ENCODE data around the gene SPOCK3. TPM values are rescaled to one million over a fixed set of nuclear protein-coding genes. Genes with fewer than 3 reads are reported as not detected.

Gene SPOCK3
- total RNA-seq, 1 experiment from 2014 or later = 1.4 TPM

DNA sequence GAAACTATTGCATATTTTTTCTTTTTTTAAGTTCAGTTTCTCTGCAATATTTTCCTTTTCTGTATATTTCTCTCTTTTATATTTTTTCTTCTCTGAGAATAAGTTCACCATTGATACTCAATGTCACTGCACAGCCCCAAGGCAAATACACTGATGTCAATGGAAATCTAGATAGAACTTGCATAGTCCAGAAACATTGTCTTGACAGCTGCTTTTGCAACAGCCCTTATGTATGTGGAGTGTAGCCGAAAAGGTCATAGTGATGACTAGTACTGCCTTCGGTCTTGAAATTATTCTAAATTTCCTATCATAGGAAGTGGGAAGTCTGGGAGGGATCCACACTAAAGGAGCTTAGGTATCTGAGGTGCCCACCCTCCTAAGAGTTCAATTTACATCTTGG lies 150.0 kb downstream of the SPOCK3 start:
- in situ Hi-C loops (cut with HindIII; ENCODE audit: low pct_unique_long_range_greater_than_20kb, low sequenced_read_pairs) (no loop called here), intact Hi-C loops (cut with micrococcal nuclease; ENCODE audit: unreplicated experiment) (no loop called here)
- CTCF ChIA-PET = no interaction called here
- no peak for ATAC-seq
- Histone ChIP-seq H3K36me3 (ENCODE audit: control insufficient read depth, insufficient read depth, low read length) (no peaks in the 10 kb centered on the region), H3K27me3 (ENCODE audit: control insufficient read depth, insufficient read depth, low read length) (no peaks in the 10 kb centered on the region), H3K27ac (ENCODE audit: low read length) (no peak overlapping the region), H3K4me1 (ENCODE audit: control insufficient read depth, insufficient read depth, low read length) (no peaks in the 10 kb centered on the region), H3K9me3 (ENCODE audit: control insufficient read depth, insufficient read depth, low read depth, low read length) (no peaks in the 10 kb centered on the region), H3K4me3 (ENCODE audit: low read depth in 2 of 2, low read length in 2 of 2) (no peak overlapping the region)
- no TSS peak for BruUV-seq (replicated peaks)
- POLR2A ChIA-PET = no interaction called here
- TF ChIP-seq, protein P1, sequence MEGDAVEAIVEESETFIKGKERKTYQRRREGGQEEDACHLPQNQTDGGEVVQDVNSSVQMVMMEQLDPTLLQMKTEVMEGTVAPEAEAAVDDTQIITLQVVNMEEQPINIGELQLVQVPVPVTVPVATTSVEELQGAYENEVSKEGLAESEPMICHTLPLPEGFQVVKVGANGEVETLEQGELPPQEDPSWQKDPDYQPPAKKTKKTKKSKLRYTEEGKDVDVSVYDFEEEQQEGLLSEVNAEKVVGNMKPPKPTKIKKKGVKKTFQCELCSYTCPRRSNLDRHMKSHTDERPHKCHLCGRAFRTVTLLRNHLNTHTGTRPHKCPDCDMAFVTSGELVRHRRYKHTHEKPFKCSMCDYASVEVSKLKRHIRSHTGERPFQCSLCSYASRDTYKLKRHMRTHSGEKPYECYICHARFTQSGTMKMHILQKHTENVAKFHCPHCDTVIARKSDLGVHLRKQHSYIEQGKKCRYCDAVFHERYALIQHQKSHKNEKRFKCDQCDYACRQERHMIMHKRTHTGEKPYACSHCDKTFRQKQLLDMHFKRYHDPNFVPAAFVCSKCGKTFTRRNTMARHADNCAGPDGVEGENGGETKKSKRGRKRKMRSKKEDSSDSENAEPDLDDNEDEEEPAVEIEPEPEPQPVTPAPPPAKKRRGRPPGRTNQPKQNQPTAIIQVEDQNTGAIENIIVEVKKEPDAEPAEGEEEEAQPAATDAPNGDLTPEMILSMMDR (IDR thresholded peaks at IDR 0.05) = no peak
- TF ChIP-seq SIN3A (IDR thresholded peaks at IDR 0.05; ENCODE audit: borderline replicate concordance, insufficient read depth, low read depth, low read length) (no peak), TCF7L2 (IDR thresholded peaks at IDR 0.05; ENCODE audit: low read depth, low read length) (no peak), POLR2AphosphoS5 (IDR thresholded peaks at IDR 0.05; ENCODE audit: low read depth, low read length) (no peak)
- TF ChIP-seq, protein P2, sequence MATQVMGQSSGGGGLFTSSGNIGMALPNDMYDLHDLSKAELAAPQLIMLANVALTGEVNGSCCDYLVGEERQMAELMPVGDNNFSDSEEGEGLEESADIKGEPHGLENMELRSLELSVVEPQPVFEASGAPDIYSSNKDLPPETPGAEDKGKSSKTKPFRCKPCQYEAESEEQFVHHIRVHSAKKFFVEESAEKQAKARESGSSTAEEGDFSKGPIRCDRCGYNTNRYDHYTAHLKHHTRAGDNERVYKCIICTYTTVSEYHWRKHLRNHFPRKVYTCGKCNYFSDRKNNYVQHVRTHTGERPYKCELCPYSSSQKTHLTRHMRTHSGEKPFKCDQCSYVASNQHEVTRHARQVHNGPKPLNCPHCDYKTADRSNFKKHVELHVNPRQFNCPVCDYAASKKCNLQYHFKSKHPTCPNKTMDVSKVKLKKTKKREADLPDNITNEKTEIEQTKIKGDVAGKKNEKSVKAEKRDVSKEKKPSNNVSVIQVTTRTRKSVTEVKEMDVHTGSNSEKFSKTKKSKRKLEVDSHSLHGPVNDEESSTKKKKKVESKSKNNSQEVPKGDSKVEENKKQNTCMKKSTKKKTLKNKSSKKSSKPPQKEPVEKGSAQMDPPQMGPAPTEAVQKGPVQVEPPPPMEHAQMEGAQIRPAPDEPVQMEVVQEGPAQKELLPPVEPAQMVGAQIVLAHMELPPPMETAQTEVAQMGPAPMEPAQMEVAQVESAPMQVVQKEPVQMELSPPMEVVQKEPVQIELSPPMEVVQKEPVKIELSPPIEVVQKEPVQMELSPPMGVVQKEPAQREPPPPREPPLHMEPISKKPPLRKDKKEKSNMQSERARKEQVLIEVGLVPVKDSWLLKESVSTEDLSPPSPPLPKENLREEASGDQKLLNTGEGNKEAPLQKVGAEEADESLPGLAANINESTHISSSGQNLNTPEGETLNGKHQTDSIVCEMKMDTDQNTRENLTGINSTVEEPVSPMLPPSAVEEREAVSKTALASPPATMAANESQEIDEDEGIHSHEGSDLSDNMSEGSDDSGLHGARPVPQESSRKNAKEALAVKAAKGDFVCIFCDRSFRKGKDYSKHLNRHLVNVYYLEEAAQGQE (IDR thresholded peaks at IDR 0.05; ENCODE audit: insufficient read depth in 1 of 2, low read depth in 2 of 2, low read length in 1 of 2) = no peak
- no peak for DNase-seq (ENCODE audit: low read depth, low spot score)

DNA sequence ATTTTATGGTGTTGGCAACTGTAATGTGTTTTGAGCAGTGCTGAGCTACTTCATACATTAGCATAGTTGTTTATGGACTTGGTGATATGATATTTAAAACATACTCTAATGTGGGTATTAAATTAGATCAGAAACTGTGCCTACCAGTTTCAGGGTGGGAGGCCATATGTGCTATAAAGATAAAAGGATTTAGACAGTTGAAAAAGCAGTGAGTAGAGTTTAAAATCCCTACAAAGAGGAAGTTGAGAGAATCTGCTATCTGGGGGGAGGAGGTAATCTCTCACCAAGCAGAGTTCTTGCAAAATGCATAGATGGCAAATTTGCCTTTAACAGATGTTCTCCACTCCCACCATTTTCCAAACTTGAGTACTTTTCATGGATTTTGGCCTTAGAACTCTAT lies 154.5 kb downstream of the SPOCK3 start:
- no peaks in the 10 kb centered on the region for H3K36me3 ChIP-seq (ENCODE audit: control insufficient read depth, insufficient read depth, low read length)
- no peaks in the 10 kb centered on the region for H3K27me3 ChIP-seq (ENCODE audit: control insufficient read depth, insufficient read depth, low read length)
- no peaks in the 10 kb centered on the region for H3K4me1 ChIP-seq (ENCODE audit: control insufficient read depth, insufficient read depth, low read length)
- in situ Hi-C loops (cut with HindIII; ENCODE audit: low pct_unique_long_range_greater_than_20kb, low sequenced_read_pairs) = no loop called here
- ATAC-seq (no peak), DNase-seq (ENCODE audit: low read depth, low spot score) (no peak)
- ChIA-PET POLR2A (no interaction called here), CTCF (no interaction called here)
- no peak for TF ChIP-seq TCF7L2 (IDR thresholded peaks at IDR 0.05; ENCODE audit: low read depth, low read length)
- TF ChIP-seq POLR2AphosphoS5 (IDR thresholded peaks at IDR 0.05; ENCODE audit: low read depth, low read length) = no peak
- TF ChIP-seq SIN3A (IDR thresholded peaks at IDR 0.05; ENCODE audit: borderline replicate concordance, insufficient read depth, low read depth, low read length) = no peak
- TF ChIP-seq, protein P1 (IDR thresholded peaks at IDR 0.05) = no peak
- TF ChIP-seq, protein P2 (IDR thresholded peaks at IDR 0.05; ENCODE audit: insufficient read depth in 1 of 2, low read depth in 2 of 2, low read length in 1 of 2) = no peak
- no peak overlapping the region for H3K27ac ChIP-seq (ENCODE audit: low read length)
- H3K9me3 ChIP-seq (ENCODE audit: control insufficient read depth, insufficient read depth, low read depth, low read length) = no peaks in the 10 kb centered on the region
- BruUV-seq (replicated peaks) = no TSS peak
- no peak overlapping the region for H3K4me3 ChIP-seq (ENCODE audit: low read depth in 2 of 2, low read length in 2 of 2)
- intact Hi-C loops (cut with micrococcal nuclease; ENCODE audit: unreplicated experiment) = no loop called here

Data from Panc1 (cell line).